GM19438 (cell line): ENCODE measurements around the gene CCDC40.
"Not testable (repeated sequence)": the region's sequence is repeated elsewhere in the genome, so short reads cannot be mapped to it uniquely, and the experiment has no call there.

Experiments used
- ATAC-seq: cut with Tn5 transposase; IDR thresholded peaks from one replicate; pipeline ENCODE4 v1.9.1; 2021; ENCODE audit warnings: low read depth; ENCODE audit not compliant: unreplicated experiment

CCDC40 gene, protein sequence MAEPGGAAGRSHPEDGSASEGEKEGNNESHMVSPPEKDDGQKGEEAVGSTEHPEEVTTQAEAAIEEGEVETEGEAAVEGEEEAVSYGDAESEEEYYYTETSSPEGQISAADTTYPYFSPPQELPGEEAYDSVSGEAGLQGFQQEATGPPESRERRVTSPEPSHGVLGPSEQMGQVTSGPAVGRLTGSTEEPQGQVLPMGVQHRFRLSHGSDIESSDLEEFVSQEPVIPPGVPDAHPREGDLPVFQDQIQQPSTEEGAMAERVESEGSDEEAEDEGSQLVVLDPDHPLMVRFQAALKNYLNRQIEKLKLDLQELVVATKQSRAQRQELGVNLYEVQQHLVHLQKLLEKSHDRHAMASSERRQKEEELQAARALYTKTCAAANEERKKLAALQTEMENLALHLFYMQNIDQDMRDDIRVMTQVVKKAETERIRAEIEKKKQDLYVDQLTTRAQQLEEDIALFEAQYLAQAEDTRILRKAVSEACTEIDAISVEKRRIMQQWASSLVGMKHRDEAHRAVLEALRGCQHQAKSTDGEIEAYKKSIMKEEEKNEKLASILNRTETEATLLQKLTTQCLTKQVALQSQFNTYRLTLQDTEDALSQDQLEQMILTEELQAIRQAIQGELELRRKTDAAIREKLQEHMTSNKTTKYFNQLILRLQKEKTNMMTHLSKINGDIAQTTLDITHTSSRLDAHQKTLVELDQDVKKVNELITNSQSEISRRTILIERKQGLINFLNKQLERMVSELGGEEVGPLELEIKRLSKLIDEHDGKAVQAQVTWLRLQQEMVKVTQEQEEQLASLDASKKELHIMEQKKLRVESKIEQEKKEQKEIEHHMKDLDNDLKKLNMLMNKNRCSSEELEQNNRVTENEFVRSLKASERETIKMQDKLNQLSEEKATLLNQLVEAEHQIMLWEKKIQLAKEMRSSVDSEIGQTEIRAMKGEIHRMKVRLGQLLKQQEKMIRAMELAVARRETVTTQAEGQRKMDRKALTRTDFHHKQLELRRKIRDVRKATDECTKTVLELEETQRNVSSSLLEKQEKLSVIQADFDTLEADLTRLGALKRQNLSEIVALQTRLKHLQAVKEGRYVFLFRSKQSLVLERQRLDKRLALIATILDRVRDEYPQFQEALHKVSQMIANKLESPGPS

DNA sequence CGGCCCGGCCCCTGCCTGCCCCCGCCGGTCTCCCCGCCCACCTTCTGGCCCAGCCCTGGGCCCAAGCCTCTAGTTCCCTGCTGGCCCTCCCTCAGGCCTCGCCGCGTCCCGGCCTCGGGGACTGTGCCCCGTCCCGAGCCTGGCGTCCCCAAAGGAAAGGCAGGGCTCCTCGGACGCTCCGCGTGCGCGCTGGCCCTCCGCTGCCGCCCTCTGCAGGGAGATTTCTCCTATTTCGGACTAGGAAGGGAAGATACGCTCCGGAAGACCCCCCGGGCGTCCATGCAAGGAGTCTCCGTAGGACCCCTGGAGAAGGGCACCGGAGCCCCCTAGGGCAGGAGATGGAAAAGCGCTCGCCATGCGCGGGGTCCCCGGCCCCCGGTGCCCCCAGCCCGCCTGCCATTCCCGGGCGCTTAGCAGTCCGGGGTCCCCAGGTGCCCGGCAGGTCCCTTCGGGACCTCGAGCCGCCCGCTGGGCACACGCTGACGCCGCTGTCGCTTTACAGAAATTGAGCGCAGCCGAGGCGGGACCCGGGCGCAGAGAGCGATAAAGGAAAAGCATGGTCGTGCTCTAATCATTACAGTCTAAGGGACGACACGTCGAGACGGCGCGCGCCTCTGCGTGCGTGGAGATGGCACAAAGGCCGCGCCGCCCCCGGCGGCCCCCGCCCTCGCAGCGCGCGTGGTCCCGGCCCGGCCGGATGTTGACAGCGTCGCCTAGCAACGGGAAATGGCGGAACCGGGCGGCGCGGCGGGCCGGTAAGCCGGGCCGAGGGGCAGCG lies at the start of gene CCDC40:
Gene CCDC40, plus strand, starts transcription at position 706 of the 778 bp plus-strand sequence. Its CDS starts 21 bp downstream, at position 727.
- no peak for ATAC-seq

DNA sequence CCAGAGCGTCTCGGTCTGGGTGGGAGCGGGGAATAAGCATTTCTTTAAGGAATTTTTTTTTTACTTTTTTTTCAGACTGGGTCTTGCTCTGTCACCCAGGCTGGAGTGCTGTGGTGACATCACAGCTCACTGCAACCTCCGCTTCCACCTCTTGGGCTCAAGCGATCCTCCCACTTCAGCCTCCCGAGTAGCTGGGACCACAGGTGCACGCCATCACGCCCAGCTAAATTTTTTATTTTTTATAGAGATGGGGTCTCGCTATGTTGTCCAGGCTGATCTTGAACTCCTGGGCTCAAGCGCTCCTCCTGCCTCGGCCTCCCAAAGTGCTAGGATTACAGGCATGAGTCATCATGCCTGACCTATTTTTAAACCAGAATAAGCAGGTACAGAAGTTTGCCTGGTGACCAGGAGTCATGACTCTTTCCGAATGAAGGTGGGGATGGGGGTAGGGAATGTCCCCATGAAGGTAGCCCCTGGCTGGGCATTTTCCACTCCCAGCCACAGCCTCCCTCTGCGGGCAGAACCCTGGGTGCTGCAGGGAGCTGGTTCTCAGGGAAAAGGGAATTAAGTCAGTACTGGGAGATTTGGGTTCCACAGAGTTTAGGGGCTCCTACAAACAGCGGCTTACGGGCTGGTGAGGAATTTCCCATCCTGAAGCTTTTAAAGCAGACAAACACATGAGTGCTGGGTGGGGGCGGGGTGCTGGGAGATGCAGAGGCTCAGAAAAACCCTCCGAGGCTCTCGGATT lies 49.1 kb upstream of the CCDC40 start:
- ATAC-seq = no peak

DNA sequence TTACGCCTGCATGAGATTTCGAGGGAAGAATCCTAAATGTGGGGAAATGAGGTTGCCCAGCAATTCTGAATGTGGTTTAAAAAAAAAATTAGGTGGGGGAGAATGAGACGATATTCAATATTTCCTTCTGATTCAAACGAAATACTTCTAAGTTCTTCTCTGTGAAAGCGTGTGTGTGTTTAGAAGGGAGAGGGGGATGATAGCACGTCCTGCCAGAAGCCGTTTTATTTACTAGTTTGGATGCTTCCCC lies 48.6 kb upstream of the CCDC40 start:
- no peak for ATAC-seq

DNA sequence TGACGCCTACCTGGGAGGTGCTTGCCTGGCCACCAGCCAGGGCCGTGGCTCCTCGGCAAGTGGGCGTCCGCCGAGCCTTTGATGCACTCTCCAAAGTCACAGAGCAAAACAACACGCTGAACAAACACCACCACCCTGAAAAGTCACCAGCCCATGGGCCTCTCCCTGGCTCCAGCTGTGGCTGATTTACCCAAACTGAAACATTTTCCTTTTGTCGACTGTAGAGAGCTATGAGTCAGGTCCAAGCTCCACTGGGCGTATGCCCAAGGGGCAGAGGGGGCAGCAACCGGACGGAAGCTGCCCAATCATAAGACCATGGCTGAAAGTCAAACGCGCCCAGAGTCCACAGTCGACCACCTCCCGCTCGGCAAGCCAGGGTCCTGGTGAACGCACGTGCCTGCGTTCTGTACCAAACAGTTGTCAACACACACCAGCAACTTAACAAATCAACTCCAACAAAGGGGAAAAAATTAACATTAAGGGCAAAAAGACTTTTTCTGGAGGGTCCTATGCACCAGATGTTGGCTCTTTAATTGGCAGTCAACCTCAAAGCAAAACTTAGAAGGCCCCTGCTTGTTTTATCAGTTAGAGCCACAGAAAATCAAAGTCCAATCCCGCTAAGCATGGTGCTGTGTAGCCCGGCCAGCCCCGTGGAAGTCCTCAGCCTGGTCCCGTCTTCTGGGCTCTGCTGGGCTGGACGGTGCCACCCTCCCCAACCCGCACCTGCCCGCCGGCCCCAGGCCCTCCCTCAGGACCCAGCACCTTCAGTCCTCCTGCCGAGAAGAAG lies 48.1 kb upstream of the CCDC40 start:
- no peak for ATAC-seq

DNA sequence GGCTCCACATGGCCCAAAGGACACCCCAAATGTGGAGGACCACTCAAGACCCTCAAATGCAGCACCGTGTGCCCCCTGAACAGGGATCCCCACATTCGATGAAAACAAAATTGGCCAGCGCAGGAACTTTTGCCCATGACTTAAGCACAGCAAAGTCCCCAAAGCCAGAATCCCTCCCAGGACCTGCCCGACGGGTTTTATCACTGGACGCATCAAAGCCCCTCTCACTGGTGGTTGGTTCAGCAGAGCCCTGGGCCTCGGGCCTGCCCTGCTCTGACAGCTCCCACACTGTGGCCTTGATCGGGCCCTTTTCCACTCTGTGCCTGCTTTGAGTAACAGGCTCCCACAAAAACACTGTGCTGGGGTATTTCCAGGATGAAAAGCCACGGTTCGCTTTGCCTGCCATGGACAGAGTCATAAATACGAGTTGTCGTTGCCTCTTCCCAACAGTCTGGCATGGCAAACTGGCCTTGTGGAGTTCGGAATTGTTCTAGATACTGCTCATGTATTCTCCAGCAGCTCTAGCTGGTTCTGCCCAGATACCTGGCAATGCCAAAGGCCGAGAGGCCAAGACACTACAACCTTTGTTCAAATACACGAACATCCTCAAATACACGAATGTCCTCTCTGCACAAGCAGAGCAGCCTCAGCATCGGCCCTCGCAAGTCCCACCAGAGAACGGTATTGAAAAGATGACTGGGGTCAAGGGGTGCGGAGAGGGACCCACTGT lies 47.2 kb upstream of the CCDC40 start:
- no peak for ATAC-seq

DNA sequence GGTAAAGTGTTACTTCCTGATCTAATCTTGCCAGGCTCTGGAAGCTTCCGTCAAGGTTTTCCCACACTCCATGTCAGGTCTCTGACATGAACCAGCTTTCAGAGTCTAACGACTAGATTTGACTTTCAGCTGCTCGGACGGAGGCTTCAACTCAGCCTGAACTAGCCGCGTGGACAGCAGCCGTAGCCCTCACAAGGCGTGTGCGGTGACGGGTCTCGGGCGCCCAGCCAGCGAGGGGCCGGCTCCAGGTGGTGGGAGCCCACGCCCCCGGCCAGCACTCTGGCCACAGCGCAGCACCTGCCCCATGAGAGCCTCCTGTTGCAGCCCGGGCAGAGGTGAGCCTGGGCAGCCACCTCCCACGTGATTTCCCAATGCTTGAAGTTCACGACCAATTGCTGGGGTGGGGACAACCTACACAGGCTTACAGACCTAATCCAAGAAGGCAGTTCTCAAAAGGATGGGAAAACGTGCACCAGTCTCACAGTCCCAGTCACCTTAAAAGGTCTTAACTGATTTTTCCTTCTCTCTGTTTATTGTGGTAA lies 46.3 kb upstream of the CCDC40 start:
- ATAC-seq = no peak

DNA sequence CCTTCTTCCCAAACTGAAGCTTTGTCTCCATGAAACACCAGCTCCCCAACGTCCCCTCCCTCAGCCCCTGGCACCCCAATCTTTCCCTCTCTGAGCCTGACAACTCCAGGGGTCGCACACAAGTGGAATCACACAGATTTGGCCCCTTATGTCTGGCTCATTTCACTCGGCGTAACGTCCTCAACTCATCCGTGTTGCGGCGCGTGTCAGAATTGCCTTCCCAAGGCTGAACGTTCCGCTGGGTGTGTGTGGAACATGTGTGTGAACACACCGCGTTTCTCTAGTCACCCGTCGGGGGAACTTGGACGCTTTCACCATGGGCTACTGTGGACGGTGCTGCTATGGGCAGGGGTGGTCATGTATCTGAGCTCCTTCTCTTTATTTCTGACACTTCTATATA lies 45.7 kb upstream of the CCDC40 start:
- ATAC-seq = no peak

DNA sequence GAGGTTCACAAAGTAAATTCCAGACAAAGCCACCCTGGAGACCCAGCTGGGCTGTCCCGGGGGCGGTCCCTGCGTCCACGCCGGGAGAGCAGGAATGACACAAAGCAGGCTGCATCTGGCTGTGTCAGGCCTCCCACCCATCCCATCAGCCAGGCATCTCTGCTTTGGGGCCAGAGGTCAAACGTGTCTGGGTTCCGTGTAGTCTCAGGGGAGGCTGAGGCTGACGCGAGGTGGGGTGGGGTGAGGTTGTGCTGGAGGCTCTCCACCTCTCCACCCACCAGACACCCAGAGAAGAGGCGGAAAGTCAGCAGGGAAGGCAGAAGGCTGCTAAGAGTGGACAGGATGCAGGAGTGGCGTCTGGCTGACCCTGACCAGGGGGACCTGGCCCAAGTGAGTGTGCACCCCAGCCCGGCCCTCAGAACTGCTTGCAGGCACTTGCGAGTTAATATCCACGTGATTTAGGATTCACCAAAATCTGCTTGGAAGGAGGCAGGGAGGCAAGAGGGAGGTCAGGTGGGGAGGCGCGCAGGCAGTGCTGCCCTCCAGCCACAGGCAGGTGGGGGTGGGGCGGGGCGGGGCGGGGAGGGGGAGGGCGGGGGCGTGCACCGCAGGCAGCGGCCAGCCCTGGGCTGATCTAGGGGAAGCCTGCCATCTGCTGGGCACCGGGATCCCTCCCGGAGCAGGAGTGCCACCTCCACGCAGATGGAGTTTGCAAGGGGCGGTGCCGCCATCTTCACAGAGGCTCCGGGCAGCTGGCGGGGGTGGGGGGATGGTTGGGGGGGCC lies 45.1 kb upstream of the CCDC40 start:
- no peak for ATAC-seq

DNA sequence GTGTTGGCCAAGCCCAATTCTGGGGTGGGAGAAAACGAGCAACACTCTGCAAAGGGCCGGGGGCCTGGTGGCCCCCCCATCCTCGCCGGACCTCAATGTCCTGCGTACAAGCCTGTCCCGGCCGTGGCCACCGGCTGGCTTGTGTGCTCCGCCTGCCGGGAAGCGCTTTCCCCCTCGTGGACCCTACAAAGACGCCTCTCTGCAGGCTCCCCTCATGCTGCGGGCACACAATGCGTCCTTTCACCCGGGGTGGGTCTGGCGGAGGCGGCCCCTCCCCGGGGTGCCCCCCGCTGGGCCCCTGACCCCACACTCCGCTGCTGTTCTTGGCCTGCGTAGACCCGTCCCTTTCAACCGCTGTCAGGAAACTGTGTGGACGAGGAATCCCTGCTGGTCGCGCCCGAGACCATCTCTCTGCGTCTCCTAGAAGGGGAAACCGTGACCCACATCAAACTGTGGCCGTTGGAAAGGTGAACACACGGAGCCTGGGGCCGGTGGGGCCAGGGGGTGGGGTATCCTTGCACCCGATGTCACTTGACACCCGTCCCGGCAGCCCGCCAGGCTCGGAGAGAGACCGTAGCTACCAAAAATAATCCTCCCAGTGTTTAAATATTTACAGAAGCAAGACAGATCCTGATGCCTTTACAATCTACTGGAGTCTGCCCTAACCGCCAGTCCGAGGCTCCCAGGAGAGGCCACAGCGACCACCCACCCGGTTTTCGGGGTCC lies 44.4 kb upstream of the CCDC40 start:
- no peak for ATAC-seq

DNA sequence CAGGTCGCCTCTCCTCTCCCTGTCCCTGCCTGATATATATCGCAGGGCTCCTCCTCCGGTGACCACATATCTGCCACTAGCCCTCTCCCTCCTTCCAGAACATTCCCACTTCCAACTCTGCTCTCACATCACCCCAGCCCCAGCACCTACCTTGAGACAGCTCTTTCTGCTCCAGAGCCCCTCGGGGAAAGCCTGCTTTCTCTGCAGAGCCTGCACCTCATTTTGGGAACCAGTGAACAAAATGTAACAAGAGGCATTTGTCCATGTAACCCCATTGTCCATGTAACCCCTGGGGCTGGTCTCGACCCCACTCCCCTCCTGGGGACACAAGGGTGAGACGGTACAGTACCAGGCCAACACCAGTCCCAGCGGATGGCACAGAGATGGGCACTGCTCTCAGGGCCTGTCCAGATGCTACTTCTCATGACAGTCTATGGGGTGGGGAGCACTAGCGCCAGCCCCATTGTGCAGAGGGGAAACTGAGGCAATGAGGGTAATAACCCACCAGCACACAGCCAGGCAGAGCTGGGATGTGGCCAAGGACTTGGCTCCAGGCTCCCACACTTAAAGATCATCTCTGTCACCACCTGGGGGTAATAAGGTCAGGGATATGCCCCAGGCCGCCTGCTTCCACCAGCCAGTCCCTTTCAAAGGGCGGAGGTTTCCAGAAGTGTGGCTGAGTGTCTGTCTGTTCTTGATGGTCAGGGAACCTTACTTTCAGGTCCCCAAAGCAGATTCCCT lies 43.6 kb upstream of the CCDC40 start:
- ATAC-seq = no peak

DNA sequence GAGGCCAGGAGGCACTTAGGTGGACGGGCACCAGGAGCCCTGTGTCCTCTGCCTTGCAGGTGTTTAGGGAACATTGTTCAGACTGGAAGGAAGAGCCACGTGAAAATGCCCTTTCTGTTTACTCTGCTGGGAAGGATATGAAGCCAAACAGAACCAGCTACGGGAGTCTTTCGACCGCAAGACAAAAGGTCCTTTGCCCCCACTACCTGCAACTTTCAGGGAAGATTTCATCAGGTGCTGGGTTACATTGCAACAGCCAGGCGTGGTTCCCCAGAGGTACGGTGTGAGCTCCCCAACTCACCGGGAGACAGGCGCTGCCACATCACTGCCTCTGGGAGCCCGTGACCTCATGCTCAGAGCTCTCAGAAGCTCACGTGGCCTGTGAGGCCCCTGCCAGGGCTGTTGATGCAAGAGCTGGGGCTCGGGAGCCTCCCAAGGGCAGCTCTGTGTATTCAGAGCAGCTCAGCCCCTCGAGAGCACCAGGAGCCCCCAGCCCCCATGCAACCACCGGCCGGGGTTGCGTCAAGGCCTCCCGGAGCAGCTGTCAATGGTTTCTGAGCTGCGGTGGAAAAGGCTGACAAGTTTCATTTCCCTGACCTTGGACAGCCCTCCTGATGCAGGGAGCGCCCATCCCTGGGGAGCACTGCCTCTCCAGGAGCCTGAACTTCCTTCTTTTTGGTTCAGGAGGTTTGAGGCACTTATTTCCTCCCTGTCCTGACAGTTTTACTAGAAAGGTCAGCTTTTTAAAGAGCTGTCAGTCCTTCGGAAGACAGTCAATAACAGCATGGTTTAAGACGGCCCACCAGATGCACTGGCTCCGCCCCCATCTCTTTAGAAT lies 42.8 kb upstream of the CCDC40 start:
- no peak for ATAC-seq

DNA sequence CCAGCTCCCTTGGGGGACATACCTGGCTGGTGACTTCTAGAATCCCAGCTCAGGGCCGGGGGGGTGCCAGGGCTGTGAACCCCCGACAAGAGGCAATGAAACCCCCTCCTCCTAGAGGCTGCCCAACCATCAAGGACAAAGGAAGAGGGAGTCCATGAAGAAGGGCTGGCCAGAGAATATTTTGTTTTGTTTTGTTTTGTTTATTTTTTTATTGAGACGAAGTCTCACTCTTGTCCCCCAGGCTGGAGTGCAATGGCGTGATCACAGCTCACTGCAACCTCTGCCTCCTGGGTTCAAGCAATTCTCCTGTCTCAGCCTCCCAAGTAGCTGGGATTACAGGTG lies 42.2 kb upstream of the CCDC40 start:
- ATAC-seq = not testable (repeated sequence)

DNA sequence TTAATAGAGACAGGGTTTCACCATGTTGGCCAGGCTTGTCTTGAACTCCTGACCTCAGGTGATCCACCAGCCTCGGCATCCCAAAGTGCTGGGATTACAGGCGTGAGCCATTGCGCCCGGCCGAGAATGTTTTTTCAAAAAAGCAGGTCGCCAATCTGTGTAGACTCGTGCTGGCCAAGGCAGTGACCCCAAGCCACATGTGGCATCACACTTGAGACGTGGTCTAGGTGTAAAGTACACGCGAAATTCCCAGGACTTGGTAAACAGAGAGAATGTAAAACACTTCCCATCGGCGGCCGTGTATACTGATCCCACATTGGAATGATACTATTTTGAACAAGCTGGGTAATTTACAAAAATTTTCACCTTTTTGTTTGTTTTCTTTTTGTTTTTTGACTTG lies 41.8 kb upstream of the CCDC40 start:
- ATAC-seq = no peak

DNA sequence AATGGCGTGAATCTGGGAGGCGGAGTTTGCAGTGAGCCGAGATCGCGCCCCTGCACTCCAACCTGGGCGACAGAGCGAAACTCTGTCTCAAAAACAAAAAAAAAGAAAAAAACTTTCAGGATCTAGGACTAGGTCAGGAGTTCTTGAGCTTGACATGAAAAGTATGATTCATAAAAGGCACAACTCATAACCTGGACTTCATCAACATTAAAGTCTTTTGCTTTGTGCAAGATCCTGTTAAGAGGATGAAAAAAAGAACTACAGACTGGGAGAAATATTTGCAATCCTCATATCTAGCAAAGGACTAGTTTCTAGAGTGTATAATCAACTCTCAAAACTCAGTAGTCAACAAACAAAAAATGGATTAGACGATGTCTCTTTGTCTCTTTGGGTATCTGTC lies 40.7 kb upstream of the CCDC40 start:
- ATAC-seq = no peak

DNA sequence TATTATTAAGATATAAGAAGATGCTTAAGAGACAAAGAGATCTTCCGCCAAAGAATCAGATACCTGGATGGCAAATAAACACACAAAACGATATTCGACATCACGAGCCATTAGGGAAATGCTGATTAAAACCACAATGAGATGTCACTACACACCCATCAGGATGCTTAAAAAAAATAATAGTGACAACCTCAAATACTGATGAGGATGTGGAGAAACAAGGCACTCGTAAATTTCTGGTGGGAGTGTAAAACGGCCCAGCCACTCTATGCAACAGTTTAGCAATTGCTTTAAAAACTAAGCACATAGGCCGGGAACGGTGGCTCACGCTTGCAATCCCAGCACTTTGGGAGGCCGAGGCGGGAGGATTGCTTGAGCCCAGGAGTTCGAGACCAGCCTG lies 40.2 kb upstream of the CCDC40 start:
- no peak for ATAC-seq
